ENCODE data around the gene MACROD2.

MACROD2 gene

DNA sequence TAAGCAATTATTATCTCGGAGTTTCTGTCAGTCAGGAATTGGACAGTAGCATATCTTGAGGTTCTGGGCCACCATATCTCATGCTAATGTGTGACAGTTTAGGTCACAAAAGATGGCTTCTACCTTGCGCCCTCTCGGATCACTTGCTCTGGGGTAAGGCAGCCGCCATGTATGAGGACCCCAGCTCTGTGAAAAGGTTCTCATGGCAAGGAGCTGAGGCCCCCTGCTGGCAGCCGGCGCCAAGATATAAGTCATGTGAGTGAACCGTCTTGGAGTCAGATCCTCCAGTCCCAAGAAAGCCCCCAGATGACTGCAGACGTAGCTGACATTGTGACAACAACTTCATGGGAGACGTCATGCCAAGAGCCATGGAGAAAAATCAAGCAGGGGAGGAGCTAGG lies 1907.2 kb downstream of the MACROD2 start:
- ATAC-seq, result no peak

DNA sequence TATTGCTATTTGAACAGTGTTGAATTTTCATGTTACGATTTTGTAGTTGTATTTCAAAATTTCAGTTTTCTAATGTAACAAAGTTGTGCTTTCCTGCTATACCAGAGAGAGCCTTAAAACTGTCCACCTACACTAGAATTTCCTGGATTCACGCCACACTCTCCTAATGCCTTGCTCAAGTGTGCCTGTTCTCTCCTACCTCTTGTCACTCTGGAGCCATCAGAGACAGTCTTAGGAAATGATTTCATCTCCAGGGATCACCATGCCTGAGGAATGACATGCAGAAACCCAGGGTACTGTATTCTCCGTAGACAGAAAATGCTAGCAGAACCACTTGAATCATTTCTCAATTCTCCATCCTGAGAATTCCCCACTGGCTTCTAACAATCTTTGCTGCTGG lies 1910.3 kb downstream of the MACROD2 start:
- no peak for ATAC-seq

DNA sequence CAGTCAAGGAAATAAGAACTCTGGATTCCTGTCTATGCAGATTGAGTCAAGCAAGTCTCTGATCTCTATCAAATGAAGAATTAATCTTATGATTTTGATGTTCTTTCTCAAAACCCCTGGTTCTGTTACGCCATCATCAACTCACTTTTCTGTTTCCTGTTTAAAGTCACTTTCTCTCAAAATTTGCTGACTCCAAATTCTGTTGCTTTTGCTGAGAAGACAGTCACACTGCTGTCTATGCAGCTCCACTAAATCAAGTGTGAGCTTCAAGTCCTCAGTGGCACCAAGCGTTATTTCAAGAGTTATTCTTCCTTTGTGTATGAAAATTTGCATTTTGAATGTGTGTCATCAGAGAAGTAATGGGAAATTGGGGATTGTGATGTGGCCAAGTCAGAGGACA lies 1914.7 kb downstream of the MACROD2 start:
- ATAC-seq, result no peak

DNA sequence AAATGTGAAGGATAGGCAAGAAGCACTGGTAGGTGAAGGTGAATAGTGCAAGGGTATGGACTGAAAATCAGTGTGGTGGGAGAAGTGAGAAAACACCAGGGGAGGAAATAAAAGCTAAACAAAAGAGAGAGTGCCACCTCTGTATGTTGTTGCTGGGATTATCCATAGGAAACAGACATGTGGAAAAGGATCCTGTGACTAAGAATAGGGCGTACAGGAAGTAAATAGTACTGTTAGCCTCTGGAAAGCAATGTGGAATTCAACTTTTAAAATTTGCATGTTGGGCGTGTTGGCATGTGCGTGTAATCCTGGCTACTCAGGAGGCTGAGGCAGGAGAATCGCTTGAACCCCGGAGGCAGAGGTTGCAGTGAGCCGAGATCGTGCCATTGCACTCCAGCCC lies 1916.3 kb downstream of the MACROD2 start:
- no peak for ATAC-seq

DNA sequence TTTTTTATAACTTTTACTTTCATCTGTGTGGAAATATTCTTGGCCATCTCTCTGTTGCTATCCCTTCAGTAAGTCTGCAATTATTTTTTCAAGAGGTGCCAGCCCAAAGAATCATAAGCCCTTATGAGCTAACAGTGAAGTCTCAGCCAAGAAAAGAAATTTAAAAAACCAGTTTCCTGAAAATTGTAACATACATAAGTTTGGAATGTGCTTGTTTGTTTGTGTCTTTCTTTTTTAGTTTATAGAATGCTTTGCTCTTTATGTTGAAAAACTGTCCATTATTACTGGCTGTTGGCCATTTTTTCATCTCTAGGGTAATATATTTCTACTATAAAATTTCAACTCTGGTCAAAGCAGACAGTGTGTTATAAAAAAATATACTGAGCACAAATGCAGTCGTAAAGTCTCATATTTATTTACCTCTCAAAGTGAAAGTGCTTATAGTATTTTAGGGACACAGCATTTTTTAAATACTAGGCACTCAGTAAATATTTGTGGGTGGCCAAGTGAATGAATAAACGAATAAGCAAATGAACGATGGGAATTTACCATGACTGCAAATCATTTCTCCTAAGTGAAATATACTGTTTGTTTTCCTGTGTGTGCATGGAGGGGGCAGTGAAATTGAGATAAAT lies 1918.2 kb downstream of the MACROD2 start:
- ATAC-seq, result no peak

DNA sequence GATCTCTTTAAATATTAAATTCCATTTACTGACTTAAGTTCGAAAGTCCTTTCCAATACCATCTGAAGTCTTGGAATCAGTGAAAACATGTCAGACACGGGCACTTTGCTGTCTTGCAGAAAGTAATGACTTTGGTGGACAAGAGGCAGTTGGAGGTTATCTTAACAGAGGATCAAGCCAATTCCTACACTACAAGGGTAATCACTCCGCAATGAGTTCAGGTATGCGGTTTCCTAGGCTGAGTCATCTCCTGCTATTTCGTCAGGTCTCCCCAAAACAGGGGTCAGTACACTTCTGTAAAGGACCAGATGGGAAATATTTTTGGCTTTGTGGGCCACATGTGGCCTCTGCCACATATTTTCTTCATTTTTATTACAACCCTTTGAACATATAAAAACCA lies 1921.3 kb downstream of the MACROD2 start:
- ATAC-seq, result no peak

DNA sequence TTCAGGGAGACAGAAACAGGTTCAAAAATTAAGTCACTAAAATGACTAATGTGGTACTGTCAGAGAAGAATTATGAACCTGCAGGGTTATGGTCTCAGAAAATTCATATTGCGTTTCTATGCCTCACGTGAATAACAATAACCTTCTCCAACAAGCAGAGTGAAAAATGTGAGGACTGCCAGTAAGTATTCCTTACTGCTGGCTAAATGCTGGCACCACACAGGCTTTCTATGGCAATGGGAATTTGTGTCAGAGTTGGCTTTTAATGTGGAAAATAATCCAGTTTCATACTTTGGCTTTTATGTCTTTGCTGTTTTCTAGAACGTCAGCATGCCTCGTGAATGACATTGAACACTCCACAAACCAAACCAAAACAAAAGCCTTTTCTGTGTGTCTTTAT lies 1922.0 kb downstream of the MACROD2 start:
- no peak for ATAC-seq

DNA sequence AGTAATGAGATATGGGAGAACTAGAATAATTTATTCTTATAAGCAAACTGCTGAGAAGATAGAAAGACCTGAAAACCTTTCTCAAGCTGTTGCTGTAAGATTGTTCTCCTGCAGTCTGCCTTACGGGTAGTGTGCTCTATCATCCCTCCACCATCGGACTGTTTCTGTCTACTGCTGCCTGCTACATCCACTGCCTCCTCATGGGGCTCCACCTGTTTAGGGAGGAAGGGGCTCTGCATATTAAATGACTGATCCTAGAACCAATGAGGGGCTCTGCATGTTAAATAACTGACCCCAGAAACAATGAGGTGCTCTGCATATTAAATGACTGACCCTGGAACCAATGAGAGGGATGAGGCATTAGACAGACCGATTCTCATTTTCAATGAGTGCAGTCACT lies 1923.3 kb downstream of the MACROD2 start:
- no peak for ATAC-seq

DNA sequence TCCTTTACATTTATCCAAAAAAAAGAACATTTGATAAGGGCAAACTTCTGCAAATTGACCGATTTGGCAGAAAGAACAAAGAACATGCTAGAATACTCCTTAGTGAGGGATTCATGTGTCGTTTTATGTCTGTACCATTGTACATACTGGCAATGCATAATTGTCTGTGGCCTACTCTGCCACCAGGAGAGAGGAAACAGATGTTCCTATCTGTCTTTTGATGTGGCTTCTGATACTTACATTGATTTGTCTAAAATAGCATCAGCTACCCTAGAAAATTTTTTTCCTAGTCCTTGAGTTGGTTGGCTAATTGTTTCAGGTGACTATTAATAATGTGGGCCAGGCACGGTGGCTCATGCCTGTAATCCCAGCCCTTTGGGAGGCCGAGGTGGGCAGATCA lies 1923.8 kb downstream of the MACROD2 start:
- no peak for ATAC-seq

DNA sequence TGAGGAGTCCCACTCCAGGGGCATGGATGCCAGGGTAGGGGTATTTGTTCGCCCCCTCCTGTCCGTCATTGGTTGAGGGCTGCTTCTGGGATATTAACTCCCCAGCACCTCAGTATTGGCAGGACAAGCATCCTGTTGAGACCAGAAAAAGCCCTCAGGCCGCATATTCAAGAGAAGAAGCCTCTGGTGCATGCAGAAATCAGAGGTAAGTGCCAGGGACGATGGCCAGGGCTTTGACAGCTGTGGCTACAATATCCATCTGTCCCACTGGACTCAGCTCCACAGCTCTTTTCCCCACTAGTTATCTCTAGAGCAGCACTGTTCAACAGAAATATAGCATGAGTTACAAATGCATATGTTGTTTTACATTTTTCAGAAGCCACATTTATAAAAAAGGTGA lies 1926.6 kb downstream of the MACROD2 start:
- no peak for ATAC-seq

DNA sequence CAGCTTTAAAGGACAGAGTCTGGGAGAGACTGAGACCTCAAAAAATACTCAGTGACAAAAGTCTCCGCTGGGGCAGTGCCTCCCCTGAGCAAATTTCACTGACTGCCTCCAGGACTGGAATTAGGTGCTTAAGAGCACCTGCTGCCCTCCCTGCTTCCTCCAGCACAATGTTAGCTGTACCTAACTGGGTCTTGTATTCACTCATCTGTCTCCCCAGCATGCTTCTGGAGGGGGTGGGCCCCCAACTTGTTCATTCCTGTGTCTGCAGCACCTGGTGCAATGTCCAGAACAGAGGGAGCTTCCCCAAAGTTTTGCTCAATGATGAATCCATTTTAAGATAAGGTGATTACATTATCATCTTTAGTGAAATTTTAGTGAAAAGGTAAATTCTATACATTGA lies 1927.2 kb downstream of the MACROD2 start:
- no peak for ATAC-seq

DNA sequence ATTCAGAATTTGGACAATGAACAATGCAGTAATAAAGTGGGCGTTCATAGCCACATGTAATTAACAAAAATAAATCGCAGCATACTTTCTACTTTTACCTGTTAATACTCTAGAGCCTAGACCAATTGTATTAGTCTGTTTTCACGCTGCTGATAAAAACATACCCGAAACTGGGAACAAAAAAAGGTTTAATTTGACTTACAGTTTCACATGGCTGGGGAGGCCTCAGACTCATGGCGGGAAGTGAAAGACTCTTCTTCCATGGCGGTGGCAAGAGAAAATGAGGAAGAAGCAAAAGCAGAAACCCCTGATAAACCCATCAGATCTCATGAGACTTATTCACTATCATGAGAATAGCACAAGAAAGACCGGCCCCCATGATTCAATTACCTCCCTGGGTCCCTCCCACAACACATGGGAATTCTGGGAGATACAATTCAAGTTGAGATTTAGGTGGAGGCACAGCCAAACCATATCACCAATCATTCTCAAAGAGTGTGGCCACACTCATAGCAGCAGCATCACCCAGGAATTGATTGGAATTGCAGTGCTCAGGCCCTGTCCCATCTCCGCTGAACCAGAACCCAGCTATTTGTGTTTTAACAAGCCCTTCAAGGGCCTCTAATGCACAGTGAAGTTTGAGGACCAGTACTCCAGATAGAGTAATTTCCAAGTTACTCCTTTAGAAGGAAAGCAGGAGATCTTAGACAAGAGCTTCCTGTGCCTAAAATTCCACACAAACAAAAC lies 1927.9 kb downstream of the MACROD2 start:
- ATAC-seq, result peak in 1 of 2 donors; percentile 13

DNA sequence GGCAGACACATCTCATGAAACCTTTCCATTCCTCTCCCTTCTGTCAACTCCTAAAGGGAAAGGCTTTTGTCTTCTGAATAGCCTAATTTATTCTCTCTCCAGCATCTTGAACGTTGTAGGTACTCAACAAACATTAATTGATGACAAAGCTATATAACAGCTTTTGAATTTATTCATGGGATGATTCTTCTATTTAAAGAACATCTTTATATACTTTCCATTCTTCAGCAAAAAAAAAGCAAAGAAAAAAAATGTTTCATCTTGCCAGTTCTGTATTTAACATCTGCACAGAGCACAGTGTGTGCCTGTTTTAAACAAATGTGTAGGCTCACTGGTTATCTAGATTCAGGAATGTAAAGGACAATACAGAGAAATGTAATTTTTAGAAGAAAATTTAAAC lies 1929.2 kb downstream of the MACROD2 start:
- ATAC-seq, result no peak

DNA sequence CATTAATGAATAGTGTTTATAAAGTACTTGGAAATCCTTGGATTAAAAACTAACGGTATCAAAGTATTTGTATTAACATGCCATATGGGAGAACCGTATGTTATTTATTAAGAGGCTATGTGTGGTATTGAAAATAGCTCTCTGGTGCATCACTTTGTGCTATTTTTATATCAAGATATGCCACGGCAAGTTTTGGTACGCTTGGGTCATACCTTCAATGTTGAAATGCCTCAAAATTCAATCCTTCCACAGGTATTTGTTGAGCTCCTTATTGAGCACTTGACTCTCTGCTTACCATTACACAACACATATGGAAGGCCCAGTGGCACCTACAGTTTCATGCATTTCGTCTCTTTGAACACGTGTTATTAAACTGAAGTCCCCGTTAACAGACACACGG lies 1930.1 kb downstream of the MACROD2 start:
- no peak for ATAC-seq

DNA sequence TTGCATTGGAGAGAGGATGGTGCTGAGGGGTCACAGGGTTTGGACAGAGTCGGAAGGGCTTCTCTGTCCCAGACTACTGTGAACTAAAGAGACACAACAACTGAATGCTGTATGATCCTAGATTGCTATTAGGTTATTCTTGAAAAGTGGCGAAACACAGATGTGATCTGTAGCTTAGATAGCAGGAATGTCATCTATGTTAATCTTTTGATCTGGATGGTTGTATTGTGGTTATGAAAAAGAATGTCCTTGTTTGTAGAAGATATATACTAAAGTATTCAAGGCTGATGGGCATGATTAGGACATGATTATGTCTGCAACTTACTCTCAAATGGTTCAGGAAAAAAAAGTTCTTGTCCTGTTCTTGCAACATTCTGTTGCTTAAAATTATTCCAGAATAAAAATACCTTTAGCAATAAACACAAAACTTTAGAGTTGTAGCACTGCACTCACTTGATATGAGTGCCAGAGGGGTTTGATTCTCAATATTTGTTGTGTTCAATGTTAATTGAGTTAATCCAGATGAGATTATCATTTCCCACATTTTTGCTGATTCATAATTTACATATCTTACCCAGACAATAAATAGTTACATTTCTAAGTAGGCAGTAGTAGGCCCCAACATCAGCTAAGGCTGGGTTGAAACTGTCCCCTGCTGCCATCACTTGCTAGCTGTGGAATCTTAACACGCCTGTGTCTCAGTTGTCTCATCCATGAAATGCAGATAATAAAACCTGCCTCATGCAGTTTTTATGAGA lies 1932.8 kb downstream of the MACROD2 start:
- no peak for ATAC-seq

DNA sequence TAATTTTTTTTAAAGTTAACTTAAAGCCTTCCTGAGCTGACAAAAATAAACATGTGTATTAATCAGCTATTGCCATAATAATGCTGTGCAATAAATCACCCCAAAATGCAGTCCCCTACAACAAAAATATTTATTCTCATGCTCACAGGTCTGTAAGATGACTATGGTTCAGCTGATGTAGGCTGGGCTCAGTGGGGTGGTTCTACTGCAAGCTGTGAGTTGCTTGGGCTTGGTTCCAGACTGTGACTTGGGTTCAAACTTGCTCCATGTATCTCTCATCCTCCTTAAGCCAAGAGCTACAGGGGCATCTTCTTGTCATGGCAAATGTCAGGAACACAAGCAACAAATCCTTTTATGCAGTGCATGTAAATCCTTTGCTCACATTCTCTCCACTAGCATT lies 1933.6 kb downstream of the MACROD2 start:
- ATAC-seq, result no peak

DNA sequence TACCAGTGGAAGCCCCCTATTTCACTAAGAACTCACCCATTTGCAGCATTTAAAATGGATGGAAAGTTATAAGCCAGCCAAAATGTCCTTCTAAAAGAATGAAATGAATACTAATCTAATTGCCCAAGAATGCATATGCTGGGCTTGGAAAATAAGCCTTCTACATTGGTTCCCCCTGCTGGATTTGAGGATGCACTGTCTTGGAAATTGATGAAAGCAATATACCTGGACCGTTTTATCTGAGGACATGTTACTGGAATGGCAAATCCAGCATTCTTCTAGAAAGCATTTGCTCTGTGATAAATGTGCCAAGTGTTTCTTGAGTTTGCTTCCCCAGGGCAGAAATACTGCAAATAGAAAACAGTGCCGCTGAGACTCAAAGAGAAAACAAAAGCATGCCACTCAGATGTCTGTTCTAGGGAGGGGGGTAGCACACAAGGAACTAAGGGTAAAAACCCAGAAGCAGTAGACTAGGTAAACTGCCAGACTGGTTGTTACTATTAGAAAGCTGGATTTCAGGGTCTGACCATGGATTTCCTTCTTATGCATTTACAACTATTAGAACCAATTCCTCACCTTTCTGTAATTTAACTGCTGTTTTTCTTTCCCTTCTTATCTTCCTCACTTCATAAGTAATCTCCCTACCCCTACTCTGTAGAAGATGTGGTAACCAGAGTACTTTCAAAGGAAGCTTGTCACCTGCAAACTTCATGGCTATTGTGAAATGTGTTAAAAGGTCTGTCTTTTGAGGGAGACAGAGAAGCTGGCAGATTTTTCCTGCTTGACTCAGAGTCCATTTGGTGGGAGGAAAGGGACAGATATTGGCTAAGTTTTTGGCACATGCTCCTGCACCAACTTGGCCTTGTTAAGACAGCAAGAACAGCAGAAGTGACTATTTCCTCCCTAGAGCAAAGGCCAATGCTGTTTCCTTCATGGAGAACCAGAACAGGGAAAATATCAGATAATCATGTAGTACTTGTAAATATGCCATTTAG lies 1935.3 kb downstream of the MACROD2 start:
- ATAC-seq, result no peak

DNA sequence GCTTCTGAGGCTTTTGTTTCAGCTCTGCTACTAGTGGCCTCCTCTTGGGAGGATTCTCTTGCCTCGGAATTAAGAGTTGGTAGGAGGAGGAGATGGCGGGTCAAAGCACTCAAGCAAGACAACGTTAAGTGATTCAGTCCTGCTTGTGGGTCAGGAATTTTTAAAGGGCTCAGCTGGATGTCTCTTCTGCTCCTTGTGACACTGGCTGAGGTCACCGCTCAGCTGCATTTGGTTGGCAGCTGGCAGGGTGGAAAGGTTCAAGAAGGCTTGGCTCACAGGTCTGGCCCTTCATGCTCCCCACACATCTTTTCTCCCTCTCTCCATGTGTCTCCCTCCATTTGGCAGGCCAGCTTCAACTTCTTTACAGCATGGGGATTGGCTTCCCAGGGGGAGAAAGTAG lies 1936.6 kb downstream of the MACROD2 start:
- ATAC-seq, result no peak

DNA sequence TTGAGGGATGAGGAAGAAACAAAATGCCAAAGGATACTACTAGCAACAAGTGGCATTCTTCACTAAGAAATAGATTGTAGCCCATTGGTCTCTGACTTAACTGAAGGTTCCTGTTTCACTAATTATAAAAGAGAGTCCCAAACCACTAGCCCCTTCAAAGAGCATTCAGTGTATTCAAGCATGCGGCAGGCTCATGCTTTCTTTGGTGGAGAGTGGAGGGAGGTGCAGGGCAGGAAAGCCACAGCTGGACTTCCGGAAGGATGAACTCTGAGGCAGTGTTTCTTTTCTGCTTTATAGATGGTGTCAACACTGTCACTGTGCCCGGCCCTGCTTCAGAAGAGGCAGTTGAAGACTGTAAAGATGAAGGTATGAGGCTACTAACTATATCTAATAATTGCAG lies 1941.9 kb downstream of the MACROD2 start:
- ATAC-seq, result no peak

DNA sequence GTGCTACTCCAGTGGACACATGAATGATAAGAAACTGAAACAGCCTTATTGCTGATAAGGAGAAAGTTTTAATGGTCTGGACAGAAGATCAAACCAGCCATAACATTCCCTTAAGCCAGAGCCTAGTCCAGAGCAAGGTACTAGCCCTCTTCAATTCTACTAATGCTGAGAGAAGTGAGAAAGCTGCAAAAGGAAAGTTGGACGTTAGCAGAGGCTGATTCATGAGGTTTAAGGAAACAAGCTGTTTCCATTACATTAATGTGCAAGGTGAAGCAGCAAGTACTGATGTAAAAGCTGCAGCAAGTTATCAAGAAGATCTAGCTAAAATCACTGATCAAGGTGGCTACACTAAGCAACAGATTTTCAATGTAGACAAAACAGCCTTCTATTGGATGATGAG lies 1943.5 kb downstream of the MACROD2 start:
- no peak for ATAC-seq

DNA sequence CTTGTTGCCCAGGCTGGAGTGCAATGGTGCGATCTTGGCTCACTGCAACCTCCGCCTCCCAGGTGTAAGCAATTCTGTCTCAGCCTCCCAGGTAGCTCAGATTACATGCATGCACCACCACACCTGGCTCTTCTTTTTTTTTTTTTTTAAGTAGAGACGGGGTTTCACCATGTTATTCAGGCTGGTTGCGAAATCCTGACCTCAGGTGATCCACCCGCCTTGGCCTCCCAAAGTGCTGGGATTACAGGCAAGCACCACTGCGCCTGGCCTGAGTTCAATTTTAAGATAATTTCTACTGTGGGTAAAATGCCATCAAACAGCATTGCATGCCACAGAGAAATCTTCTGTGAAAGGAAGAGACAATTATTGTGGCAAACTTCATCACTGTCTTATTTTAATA lies 1944.8 kb downstream of the MACROD2 start:
- no peak for ATAC-seq

DNA sequence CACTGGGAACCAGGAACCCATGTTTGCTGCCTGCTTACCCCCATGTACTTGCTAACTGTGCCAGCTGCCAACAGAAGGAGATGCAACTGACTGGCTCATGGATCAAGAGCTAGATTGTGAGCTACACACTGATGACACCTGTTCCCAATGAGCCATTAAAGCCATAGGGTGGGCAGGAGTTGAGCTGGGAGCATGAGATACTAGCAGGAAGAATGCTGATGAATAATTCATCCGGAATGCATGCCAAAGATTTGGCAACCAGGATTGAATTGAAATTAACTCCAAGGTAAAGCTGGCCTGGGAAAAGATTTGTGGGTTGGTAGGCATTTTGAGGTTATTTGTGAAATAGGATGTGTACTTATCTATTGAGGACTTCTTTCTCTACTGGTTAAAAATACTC lies 1946.8 kb downstream of the MACROD2 start:
- no peak for ATAC-seq

DNA sequence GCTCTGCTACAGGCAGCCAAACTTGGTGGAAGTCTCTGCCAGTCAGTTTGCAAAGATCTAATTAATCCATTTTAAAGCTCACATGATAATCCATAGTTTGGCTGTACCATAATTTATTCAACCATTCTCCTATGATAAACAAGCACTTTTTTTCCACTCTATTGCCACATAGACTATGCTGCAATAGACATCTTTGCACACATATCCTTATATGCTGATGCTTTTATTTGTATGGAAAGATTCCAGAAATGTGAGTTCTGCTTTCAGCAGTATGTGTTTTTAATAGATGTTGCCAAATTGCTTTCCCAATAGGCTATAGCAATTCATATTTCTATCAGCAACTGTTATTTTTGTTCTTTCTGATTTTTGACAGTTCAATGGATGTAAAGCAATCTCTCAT lies 1950.0 kb downstream of the MACROD2 start:
- no peak for ATAC-seq

Data from activated CD4-positive, CD25-positive, alpha-beta regulatory T cell treated with anti-CD3 and anti-CD28 coated beads, Interleukin-2, amount 50 U/mL, for 24 hours (primary cell).